Activated T-cell treated with anti-CD3 and anti-CD28 coated beads for 1 hour (primary cell): ENCODE results near the gene TPI1.
A peak's percentile ranks its signal among the peaks of the same experiment; 100 is the strongest.

Experiments
- DNase-seq: peaks from one replicate; pipeline ENCODE4 v3.0.0-alpha.2; 2020; ENCODE audit warnings: low read depth

TPI1 gene

GRCh38 chr12:6867413-6868210 is at the start of gene TPI1:
TSS of gene TPI1 (plus strand) at chr12:6867531. CDS start at chr12:6867567, 36 bp downstream.
- peak; percentile 68 for DNase-seq

DNA sequence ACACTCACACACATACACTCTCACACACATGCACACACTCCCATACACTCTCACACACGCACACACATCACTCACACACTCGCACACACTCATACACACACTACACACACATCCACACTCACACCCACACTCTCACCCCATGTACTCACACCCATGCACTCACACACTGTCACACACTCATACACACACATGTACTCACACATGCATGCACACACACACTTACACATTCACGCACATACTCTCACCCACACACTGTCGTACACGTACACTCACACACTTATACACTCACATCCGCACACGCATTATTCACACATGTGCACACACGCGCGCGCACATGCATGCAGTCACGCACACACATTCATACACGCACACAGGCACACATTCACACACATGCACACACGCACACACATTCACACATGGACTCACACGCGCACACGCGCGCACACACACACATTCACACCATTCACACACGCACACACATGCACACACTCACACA is 49.6 kb upstream of the TPI1 start:
- DNase-seq: no peak

DNA sequence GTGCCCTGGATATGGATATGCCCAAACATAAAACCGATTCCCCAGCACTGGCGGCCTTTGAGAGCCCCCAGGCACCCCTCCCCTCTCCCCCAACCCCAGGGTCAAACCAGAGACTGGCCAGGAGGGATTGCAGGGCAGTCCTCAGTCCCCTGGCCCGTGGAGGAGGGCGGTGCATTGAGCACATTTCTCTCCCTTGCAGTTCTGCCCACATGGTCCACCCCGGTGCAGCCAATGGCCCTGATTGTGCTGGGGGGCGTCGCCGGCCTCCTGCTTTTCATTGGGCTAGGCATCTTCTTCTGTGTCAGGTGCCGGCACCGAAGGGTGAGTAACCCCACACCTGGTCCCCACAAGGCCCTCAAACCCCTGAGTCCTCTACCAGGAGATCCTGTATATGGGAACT is 49.1 kb upstream of the TPI1 start:
- DNase-seq: no peak

- DNase-seq: no peak
Observed at GRCh38 chr12:6818645-6819044, 48.7 kb upstream of the TPI1 start.

GRCh38 chr12:6819106-6820030 is 48.0 kb upstream of the TPI1 start:
- DNase-seq: no peak

DNA sequence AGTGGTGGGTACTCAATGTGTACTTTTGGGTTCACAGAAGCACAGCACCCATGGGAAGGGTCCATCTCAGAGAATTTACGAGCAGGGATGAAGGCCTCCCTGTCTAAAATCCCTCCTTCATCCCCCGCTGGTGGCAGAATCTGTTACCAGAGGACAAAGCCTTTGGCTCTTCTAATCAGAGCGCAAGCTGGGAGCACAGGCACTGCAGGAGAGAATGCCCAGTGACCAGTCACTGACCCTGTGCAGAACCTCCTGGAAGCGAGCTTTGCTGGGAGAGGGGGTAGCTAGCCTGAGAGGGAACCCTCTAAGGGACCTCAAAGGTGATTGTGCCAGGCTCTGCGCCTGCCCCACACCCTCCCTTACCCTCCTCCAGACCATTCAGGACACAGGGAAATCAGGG is 47.2 kb upstream of the TPI1 start:
- no peak for DNase-seq

GRCh38 chr12:6821591-6822425 is 45.5 kb upstream of the TPI1 start, which contains the start of gene GPR162:
TSS of gene GPR162 (plus strand) at chr12:6821821. CDS start at chr12:6823899, 2,078 bp downstream.
- DNase-seq: no peak

DNA sequence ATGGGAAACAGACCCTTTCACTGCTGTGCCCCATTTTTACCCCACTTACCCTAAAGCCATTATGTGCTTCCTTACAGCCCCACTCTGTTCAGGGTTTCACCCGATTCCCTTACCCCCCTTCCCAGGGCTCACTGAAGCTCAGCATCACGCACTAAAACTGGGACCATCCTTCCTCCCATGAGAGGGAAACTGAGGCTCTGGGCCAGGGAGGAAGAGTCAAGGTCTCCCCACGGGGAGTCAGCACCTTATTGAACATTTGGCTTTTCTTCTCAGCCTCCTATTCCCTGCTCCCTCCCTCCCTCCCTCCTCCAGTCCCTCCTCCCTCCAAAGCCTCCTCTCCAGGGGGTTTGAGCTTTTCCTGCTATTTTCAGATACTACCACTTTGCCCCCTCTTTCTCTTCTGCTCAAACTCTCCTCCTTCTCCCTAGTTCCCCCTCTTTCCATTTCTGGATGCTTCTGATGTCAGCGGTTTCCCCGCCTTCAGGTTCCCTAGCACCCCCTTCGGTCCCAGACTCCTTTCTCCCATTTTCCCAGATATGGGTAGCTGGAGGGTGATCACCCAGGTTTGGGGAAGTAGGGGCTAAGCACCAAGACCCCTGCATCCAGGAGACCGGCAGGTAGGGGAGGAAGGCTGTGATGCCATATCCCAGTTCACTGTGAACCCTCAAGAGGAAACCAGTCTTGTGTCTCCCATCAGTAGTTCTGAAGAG is 44.8 kb upstream of the TPI1 start:
- DNase-seq: no peak

GRCh38 chr12:6823182-6824084 is 43.9 kb upstream of the TPI1 start:
- no peak for DNase-seq

- no peak for DNase-seq
Observed at GRCh38 chr12:6824085-6824775, 43.1 kb upstream of the TPI1 start.

- DNase-seq: no peak
Observed at GRCh38 chr12:6824901-6825381, 42.4 kb upstream of the TPI1 start.

DNA sequence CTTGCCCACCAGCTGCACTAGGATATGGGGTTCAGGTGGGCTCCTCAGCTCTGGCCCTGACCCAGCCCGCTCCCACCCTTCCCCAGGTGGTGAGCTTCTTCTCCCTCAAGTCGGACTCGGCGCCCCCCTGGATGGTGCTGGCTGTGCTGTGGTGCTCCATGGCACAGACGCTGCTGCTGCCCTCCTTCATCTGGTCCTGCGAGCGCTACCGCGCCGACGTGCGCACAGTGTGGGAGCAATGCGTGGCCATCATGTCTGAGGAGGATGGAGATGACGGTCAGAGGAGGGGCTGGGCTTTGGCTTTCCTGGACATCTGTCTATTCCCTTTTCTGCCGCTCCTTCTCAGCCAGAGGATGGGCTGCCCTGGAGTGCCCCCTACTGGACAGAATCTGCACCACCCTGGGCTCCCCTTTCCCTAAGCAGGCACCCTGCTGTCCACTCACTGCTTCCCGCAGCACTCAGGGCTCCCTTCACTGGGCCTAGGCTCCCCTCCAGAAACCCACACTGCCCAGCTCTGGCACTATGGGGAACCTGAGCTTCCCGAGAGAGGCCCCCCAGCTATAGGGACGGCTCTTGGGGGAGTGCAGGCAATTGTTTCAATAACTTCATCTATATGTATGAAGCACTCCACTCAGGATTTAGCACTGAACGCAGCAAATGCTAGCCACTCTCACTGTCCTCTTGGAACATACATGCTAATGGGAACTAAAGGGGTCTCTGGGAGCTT is 41.8 kb upstream of the TPI1 start:
- peak; percentile 72 for DNase-seq

DNA sequence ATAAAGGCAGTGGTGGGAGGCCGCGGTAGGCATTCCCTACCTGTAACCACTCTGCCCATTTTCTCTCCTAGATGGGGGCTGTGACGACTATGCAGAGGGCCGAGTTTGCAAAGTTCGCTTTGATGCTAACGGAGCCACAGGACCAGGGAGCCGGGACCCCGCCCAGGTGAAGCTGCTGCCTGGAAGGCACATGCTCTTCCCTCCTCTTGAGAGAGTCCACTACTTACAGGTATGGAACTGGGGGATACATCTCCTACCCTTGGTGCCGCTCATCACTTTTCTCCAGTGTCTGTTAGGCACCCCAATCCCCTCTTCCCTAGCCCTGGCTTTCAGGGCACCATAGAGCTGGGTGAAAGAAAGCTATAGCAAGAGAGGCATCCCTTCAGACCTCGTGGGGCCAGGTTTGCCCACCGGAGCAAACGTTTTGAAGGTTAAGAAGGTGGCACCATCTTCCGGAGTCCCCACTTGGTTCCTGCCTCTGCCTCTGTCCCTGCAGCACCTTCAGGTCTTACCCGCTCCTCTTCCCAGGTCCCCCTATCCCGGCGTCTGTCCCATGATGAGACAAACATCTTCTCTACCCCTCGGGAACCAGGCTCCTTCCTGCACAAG is 41.1 kb upstream of the TPI1 start:
- DNase-seq: no peak

DNA sequence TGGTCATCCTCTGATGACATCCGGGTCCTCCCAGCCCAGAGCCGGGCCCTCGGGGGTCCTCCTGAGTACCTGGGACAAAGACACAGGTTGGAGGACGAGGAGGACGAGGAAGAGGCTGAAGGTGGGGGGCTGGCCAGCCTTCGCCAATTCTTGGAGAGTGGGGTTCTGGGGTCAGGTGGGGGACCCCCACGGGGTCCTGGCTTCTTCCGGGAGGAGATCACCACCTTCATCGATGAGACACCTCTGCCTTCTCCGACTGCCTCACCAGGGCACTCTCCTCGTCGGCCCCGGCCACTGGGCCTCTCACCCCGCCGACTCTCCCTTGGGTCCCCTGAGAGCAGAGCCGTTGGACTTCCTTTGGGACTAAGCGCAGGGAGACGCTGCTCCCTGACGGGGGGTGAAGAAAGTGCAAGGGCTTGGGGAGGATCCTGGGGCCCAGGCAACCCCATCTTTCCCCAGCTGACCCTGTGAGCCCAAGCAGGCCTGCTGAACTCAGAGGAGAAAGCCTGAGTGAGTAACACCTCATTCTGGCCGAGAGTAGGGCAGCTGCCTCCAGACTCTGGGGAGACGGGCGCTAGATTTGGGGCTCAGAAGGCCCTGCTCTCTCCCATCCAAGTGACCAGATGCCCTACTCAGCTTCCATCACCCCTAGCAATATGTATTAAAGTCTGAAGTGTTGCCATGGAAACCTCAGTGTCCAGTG is 40.4 kb upstream of the TPI1 start:
- DNase-seq: no peak

DNA sequence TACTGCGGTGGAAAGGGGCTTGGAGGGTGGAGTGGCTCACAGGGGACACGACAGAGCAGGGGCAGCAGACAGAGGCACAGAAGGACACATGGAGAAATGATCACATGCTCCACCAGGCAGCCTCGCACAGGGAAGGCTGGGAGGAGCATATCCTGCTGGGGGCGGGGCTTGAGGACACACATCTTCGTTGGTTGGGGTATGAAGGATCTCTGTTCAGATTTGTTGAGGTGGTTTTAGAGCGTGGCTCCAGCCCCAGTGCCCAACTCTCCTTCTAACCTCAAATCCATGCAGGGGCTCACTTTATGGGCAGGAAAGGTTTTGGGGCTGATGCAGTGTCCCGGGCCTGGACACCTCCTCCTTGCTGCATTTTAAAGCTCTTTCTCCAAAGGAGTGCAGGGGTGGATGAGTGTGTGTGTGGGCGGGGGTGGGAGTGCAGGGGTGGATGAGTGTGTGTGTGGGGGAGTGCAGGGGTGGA is 39.9 kb upstream of the TPI1 start:
- peak; percentile 31 for DNase-seq

GRCh38 chr12:6827982-6828780 is 39.1 kb upstream of the TPI1 start, which contains the start of gene P3H3:
TSS of gene P3H3 (plus strand) at chr12:6828407. CDS start at chr12:6828441, 34 bp downstream.
- DNase-seq: no peak
